ENCODE results near the gene IRF7.
"Not testable (repeated sequence)": the region's sequence is repeated elsewhere in the genome, so short reads cannot be mapped to it uniquely, and the experiment has no call there.

IRF7 gene

GRCh38 chr11:581342-581741 lies 34.4 kb downstream of the IRF7 start:
- no peak for DNase-seq (ENCODE audit: low read depth)

GRCh38 chr11:579830-580601 lies 35.7 kb downstream of the IRF7 start:
- no peak for DNase-seq (ENCODE audit: low read depth)

- DNase-seq (ENCODE audit: low read depth): no peak
These were observed 37.3 kb downstream of the IRF7 start for GRCh38 chr11:578276-579035.

- no peak for DNase-seq (ENCODE audit: low read depth)
These were observed 38.2 kb downstream of the IRF7 start for GRCh38 chr11:577611-577894.

- no peak for DNase-seq (ENCODE audit: low read depth)
These were observed 38.7 kb downstream of the IRF7 start for GRCh38 chr11:576811-577610.

- peak; percentile 83 for DNase-seq (ENCODE audit: low read depth)
These were observed 39.6 kb downstream of the IRF7 start, which contains the start of gene PHRF1 for GRCh38 chr11:575996-576768. Gene PHRF1, plus strand, starts transcription at chr11:576470. Its CDS starts 5,043 bp downstream, at chr11:581513.

GRCh38 chr11:575313-575995 lies 40.3 kb downstream of the IRF7 start:
- DNase-seq (ENCODE audit: low read depth): no peak

GRCh38 chr11:574632-575312 lies 41.0 kb downstream of the IRF7 start:
- no peak for DNase-seq (ENCODE audit: low read depth)

- DNase-seq (ENCODE audit: low read depth): not testable (repeated sequence)
These were observed 41.6 kb downstream of the IRF7 start for GRCh38 chr11:574031-574570.

- DNase-seq (ENCODE audit: low read depth): no peak
These were observed 42.5 kb downstream of the IRF7 start for GRCh38 chr11:573146-573759.

- no peak for DNase-seq (ENCODE audit: low read depth)
These were observed 44.0 kb downstream of the IRF7 start for GRCh38 chr11:571802-572185.

- no peak for DNase-seq (ENCODE audit: low read depth)
These were observed 46.4 kb downstream of the IRF7 start for GRCh38 chr11:569158-569885.

GRCh38 chr11:568306-569157 lies 47.2 kb downstream of the IRF7 start:
- peak; percentile 70 for DNase-seq (ENCODE audit: low read depth)

GRCh38 chr11:567629-568292 lies 48.0 kb downstream of the IRF7 start:
- DNase-seq (ENCODE audit: low read depth): no peak

GRCh38 chr11:567011-567628 lies 48.6 kb downstream of the IRF7 start:
- no peak for DNase-seq (ENCODE audit: low read depth)

GRCh38 chr11:565921-566509 lies 49.7 kb downstream of the IRF7 start:
- DNase-seq (ENCODE audit: low read depth): no peak
